ENCODE measurements around the gene CREB5.
"Not testable (repeated sequence)": the region's sequence is repeated elsewhere in the genome, so short reads cannot be mapped to it uniquely, and the experiment has no call there.

DNA sequence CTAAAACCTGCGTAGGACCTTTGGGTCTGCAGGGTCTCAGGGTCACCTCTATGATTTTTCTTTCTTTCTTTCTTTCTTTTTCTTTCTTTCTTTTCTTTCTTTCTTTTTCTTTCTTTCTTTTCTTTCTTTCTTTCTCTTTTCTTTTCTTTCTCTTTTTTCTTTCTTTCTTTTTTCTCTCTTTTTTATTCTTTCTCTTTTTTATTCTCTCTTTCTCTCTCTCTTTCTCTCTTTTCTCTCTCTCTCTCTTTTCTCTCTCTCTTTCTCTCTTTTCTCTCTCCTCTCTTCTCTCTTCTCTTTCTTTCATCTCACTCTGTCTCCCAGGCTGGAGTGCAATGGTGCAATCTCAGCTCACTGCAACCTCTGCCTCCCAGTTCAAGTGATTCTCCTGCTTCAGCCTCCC is 139.4 kb downstream of the CREB5 start:
- TF ChIP-seq EP300, POLR2A (IDR thresholded peaks at IDR 0.05): not testable (repeated sequence)
- TF ChIP-seq, protein P1, sequence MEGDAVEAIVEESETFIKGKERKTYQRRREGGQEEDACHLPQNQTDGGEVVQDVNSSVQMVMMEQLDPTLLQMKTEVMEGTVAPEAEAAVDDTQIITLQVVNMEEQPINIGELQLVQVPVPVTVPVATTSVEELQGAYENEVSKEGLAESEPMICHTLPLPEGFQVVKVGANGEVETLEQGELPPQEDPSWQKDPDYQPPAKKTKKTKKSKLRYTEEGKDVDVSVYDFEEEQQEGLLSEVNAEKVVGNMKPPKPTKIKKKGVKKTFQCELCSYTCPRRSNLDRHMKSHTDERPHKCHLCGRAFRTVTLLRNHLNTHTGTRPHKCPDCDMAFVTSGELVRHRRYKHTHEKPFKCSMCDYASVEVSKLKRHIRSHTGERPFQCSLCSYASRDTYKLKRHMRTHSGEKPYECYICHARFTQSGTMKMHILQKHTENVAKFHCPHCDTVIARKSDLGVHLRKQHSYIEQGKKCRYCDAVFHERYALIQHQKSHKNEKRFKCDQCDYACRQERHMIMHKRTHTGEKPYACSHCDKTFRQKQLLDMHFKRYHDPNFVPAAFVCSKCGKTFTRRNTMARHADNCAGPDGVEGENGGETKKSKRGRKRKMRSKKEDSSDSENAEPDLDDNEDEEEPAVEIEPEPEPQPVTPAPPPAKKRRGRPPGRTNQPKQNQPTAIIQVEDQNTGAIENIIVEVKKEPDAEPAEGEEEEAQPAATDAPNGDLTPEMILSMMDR (IDR thresholded peaks at IDR 0.05) = not testable (repeated sequence)
